Germinal center (tissue), 1 donor: ENCODE data around the gene PROKR2.

Experiments
- DNase-seq: peaks from one replicate; pipeline ENCODE4 v3.0.0; 2012; ENCODE audit warnings: mixed read lengths, low spot score

PROKR2 gene

GRCh38 chr20:5282561-5282960, 34.2 kb downstream of the PROKR2 start:
- no peak for DNase-seq

- DNase-seq: no peak
These were observed 37.1 kb downstream of the PROKR2 start for GRCh38 chr20:5279661-5280060.

GRCh38 chr20:5272268-5272667, 44.5 kb downstream of the PROKR2 start:
- DNase-seq: no peak

GRCh38 chr20:5270603-5271002, 46.2 kb downstream of the PROKR2 start:
- DNase-seq: no peak

- DNase-seq: no peak
These were observed 48.3 kb downstream of the PROKR2 start for GRCh38 chr20:5268449-5268848.

GRCh38 chr20:5267092-5267491, 49.7 kb downstream of the PROKR2 start:
- DNase-seq: no peak
